Erythroblast (primary cell): ENCODE measurements around the gene RNF17.

Experiments used
- GATA1 ChIP-seq: IDR thresholded peaks from 2 replicates; pipeline ENCODE4 v1.6.1; 2011; ENCODE audit warnings: low read depth, mild to moderate bottlenecking, control low read depth, low read length, moderate library complexity
- POLR2A ChIP-seq: IDR thresholded peaks from 2 replicates; pipeline ENCODE4 v1.6.1; 2011; ENCODE audit warnings: mild to moderate bottlenecking, low read length

GRCh38 chr13:24900507-24900906, 136.5 kb downstream of the RNF17 start:
- TF ChIP-seq POLR2A (no peak), GATA1 (no peak)
